GM18508 (cell line): ENCODE measurements around the gene GJC3.
"Not testable (repeated sequence)": the region's sequence is repeated elsewhere in the genome, so short reads cannot be mapped to it uniquely, and the experiment has no call there.

Source experiments
- ATAC-seq: cut with Tn5 transposase; IDR thresholded peaks from one replicate; pipeline ENCODE4 v1.9.1; 2021; ENCODE audit warnings: moderate number of reproducible peaks; ENCODE audit not compliant: insufficient read depth, unreplicated experiment

GJC3 gene, protein sequence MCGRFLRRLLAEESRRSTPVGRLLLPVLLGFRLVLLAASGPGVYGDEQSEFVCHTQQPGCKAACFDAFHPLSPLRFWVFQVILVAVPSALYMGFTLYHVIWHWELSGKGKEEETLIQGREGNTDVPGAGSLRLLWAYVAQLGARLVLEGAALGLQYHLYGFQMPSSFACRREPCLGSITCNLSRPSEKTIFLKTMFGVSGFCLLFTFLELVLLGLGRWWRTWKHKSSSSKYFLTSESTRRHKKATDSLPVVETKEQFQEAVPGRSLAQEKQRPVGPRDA

DNA sequence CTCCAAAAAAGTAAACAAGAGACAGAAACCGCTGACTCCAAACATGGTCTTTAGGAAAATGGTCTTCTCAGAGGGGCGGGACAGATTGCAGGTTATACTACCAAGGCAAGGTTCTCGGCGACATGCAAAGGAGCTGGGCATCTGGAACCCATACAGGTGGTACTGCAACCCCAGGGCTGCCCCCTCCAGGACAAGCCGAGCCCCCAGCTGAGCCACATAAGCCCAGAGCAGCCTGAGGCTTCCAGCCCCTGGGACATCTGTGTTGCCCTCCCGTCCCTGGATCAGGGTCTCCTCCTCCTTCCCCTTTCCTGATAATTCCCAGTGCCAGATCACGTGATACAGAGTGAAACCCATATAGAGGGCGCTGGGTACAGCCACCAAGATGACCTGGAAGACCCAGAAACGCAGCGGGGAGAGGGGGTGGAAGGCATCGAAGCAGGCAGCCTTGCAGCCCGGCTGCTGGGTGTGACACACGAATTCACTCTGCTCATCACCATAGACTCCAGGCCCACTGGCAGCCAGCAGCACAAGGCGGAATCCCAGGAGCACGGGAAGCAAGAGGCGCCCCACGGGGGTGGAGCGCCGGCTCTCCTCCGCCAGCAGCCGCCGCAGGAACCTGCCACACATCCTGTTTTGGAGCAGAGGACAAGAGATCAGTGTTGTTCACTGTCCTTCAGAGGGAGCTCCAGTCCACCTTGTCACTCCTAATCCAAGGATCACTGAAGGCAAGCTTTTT lies at the start of gene GJC3:
TSS of gene GJC3 (minus strand) at position 627 of the 736 bp plus-strand sequence. CDS start at position 627, 0 bp downstream.
- ATAC-seq: no peak

DNA sequence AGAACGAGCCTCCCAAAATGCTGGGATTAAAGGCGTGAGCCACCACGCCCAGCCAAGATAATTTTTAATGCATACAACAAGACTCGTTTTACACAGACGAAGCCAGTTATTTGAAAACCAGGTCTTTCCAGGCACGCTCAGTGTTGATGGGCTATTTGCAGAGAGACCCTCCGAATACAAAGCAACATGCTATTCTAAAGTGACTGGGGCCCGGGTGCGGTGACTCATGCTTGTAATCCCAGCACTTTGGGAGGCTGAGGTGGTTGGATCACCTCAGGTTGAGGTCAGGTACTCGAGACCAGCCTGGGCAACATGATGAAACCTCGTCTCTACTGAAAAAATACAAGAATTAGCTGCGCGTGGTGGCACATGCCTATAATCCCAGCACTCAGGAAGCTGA lies 47.2 kb upstream of the GJC3 start:
- no peak for ATAC-seq

DNA sequence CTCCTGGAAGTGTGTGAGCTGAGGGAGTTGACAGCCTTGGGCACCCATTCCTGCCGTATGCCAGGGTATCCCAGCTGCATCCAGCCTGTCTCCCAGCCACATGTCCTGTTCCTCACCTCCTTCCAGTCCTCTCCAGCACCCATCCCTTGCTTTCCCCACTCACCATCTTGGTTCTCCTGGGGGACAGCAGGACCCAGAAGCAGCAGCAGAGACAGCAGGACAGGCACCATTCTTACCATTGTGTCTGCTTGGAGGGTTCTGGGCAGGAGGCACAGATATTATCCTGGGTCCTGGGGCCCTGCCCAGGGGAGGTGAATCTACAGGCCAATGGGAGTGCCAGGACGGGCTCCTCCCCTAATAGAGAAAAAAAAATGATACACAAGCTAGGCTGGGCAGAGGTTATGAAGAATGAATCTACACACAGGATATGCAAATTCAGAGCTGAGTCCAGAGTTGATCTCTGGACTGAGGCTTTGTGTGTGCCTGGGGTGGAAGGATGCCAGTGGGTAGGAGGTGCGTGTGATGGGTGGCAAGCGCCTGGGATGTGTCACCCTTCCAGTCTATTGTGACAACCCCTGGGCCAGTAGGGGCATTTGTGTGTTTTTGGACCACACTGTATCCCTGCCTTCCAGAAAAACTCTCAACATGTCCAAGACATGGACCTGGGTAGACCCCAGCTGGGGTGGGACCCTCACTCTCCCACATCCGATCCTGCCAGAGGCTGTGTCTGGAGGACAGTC lies 46.5 kb upstream of the GJC3 start, which contains the start of gene AZGP1:
TSS of gene AZGP1 (minus strand) at position 250 of the 740 bp plus-strand sequence. CDS start at position 239, 11 bp downstream.
- no peak for ATAC-seq

DNA sequence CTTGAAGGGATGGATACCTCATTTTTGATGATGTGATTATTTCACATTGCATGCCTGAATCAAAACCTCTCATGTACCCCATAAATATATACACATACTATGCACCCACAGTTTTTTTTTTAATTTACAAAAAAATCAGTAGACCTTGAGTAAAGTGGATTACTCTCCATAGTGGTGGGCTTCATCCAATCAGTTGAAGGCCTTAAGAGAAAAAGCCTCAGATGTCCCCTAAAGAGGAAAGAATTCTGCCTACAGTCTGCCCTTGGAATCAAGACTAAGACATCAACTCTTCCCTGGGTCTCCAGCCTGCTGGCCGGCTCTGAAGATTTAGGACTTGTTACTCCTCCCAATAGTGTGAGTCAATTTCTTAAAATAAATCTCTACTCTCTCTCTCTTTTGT lies 45.3 kb upstream of the GJC3 start:
- ATAC-seq: no peak

DNA sequence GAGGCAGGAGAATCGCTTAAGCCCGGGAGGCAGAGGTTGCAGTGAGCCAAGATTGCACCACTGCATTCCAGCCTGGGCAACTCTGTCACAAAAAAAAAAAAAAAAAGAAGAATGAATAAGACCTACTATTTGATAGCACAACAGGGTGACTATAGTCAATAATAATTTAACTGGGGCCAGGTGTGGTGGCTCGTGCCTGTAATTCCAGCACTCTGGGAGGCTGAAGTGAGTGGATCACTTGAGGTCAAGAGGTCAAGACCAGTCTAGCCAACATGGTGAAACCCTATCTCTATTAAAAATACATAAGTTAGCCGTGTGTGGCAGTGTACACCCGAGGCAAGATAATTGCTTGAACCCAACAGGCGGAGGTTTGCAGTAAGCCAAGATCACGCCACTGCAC lies 44.4 kb upstream of the GJC3 start:
- not testable (repeated sequence) for ATAC-seq

DNA sequence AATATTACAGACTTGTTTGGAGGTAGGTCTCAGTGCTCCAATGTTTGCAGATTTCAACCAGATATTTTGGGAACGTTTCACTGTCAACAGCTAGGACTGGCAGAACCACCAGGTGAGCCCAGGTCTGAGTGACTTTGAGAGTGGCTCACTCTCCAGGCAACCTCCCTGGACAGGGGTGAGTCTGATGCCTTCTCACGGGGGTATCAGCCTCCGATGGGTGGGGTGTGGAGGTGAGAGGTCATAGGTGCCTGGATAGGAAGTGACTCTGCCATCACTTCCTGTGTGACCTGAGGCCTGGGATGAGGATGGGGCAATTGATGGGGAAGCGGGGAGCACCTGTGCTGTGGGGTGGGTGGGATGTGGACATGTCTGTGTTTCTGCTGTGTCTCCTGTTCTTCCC lies 41.8 kb upstream of the GJC3 start:
- no peak for ATAC-seq

DNA sequence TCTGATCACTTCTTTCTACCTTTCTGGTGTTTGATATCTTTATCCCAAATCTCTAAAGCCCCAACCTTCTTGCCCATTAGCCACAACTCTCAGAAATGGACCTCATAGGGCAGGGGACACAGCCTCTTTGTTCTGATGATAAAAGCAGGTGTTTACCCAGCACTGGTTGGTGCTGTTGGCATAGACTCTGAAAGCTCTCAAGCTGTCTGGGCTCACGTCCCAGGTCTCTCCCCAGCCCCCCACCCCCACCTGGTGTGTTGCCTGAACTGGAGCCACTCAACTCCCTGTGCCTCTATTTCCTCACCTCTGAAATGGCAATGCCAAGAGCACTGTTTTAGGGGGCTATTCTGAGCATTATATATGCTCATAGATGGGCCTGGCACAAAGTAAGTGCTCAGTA lies 40.4 kb upstream of the GJC3 start:
- not testable (repeated sequence) for ATAC-seq

DNA sequence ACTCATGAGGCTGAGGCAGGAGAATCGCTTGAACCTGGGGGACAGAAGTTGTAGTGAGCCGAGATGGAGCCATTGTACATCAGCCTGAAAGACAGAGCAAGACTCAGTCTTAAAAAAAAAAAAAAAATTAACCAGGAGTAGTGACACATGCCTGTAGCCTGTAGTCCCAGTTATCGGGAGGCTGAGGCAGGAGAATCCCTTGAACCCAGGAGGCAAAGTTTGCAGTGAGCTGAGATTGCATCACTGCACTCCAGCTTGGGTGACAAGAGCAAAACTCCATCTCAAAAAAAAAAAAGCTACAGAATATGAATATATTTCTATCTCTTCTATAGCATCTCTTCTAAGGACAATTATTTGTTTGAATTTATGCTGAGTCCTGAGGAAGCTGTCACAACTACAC lies 39.9 kb upstream of the GJC3 start:
- no peak for ATAC-seq

DNA sequence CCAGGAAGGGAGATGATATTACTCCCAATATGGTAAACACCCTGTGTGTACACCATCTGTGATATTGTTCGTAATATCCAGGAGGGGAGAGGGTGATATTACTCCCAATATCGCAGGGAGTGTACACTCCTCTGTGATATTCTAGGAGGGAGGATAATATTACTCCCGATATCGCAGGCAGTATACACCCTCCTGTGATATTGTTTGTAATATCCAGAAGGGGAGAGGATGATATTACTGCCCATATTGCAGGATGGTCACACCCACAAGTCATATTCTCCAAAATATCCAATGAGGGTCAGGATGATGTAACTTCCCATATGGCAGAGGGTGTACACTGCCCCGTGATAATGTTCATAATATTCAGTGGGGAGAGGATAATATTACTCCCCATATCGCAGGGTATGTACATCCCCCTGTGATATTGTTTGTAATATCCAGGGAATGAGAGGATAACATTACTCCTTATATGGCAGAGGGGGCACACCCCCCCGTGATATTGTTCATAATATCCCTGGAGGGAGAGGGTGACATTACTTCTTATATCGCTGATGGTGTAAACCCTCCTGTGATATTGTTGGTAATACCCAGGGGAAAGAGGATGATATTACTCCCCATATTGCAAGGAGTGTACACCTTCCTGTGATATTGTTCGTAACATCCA lies 29.3 kb upstream of the GJC3 start:
- ATAC-seq: no peak

DNA sequence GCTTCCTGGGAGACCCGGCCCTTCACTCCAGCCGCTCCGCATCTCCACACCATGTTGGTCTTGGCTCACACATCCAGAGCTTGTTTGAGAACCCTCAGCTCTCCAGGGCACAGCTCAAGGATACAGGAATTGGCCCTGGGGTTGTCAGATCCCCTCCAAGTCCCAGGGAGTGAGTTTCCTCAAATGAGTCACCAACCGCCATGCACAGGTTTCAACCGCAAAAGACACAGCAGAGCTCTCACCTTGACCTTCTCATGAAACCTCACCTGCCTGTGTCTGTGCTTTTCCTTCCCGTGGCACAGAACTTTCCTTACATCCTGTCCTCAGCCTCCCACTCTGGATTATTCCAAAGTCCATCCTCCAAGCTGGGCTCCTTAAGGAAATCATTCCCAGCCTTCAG lies 25.8 kb upstream of the GJC3 start:
- ATAC-seq: no peak

DNA sequence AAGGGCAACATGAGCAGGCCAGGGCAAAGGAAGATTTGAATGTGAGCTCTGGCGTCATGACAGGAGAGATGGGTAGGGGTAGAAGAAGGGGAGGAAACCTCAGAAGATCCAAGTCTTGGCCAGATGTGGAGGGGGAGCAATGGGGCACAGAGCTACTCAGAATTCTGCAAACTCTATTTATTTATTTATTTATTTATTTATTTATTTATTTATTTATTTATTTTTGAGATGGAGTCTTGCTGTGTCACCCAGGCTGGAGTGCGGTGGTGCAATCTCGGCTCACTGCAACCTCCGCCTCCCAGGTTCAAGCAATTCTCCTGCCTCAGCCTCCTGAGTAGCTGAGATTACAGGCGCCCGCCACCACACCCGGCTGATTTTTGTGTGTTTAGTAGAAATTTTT lies 25.2 kb upstream of the GJC3 start:
- not testable (repeated sequence) for ATAC-seq

DNA sequence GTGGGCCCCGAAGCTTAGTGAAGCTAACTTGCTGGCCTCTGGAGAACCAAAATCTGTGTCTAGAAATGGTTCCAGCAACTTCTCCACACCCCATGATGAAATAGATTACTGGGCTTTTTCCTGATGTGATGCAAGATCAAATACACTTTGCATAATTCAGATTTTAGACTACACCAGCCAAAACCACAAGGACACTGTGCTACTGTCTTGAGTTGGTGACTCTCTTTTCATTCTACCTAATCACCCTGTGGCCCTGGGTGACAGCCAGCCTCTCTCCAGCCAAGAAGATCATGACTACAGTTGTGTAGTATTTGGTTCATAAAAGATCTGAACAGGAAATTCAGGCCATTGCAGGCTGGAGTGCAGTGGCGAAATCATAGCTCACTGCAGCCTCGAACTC lies 24.2 kb upstream of the GJC3 start:
- ATAC-seq: no peak

DNA sequence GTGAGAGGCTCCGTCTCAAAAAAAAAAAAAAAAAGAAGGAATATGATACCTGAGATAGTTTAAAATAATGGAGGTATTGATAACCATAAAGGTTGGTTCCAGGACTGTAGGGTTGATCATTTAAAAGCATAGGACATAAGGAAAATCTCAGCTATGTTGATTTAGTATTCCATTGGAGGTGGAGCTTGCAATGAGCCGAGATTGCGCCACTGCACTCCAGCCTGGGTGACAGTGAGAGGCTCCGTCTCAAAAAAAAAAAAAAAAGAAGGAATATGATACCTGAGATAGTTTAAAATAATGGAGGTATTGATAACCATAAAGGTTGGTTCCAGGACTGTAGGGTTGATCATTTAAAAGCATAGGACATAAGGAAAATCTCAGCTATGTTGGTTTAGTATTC lies 23.2 kb upstream of the GJC3 start:
- ATAC-seq: not testable (repeated sequence)

DNA sequence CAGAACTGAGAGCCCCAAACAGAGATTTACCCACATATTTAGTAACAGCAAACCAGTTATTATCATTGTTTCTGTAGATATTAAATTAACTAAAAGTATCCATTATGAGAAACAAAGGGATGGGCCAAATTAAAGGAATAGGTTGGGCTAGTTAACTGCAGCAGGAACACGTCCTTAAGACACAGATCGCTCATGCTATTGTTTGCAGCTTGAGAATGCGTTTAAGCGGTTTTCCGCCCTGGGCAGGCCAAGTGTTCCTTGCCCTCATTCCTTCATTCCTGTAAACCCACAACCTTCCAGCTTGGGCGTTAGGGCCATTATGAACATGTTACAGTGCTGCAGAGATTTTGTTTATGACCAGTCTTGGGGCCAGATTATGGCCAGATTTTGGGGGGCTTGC lies 21.4 kb upstream of the GJC3 start:
- not testable (repeated sequence) for ATAC-seq

DNA sequence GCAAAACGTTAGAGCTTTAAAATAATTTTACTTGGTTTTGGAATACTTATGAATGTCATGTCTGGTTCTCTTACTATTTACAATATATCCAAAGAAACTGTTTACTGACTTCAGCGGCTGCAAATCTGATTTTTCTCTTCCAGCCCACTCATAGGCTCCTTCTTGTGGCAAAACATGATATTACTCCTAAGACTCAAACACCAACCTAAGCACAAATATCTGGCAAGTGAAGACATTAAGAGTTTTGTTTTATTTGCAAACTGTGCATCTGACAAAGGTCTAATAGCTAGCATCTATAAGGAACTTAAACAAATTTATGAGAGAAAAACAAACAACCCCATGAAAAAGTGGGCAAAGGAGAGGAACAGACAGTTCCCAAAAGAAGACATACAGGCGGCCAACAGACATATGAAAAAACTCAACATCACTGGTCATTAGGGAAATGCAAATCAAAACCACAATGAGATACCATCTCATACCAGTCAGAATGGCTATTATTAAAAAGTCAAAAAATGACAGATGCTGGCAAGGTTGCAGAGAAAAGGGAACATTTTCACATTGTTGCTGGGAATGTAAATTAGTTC lies 20.3 kb upstream of the GJC3 start:
- ATAC-seq: no peak

DNA sequence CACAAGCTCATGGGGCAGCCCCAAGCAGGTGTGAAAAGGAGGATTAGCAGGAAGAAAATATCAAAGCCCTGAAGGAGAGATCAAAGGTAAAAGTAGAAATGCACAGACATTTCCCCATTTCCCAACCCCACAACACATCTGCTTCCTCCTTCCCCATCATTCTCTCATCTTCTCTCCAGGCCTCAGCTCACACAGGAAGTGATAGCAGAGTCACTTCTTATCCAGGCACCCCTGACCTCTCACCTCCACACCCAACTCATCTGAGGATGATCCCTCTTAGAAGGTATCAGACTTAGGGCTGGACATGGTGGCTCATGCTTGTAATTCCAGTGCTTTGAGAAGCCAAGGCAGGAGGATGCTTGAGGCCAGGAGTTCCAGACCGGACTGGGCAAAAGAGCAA lies 18.2 kb upstream of the GJC3 start:
- ATAC-seq: no peak

DNA sequence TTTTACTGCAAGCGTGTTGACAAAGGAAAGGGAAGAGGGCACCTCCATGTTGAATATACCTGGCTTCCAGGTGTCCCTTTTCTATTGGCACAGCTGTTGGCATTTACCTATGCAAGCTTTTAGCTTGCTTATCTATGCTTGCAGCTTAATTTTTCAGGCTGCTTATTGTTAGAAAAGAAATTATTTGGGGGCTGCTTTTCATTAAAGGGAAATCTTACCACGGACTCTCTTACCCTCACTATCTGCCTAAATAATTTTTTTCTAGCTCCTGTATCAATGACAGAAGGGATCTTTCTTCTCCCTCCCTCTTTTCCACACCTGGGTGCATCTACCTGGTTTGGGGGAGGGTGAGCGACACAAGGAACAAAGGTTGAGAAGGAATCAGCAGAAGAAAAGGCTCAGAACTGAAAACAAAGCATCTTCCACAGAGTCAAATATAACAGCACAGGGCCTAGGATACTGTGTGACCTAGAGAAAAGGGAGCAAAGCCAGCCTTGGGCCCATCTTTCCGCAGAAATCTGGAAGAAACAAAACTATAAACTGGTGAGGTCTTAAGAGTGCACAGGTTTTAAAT lies 15.2 kb upstream of the GJC3 start:
- ATAC-seq: no peak

DNA sequence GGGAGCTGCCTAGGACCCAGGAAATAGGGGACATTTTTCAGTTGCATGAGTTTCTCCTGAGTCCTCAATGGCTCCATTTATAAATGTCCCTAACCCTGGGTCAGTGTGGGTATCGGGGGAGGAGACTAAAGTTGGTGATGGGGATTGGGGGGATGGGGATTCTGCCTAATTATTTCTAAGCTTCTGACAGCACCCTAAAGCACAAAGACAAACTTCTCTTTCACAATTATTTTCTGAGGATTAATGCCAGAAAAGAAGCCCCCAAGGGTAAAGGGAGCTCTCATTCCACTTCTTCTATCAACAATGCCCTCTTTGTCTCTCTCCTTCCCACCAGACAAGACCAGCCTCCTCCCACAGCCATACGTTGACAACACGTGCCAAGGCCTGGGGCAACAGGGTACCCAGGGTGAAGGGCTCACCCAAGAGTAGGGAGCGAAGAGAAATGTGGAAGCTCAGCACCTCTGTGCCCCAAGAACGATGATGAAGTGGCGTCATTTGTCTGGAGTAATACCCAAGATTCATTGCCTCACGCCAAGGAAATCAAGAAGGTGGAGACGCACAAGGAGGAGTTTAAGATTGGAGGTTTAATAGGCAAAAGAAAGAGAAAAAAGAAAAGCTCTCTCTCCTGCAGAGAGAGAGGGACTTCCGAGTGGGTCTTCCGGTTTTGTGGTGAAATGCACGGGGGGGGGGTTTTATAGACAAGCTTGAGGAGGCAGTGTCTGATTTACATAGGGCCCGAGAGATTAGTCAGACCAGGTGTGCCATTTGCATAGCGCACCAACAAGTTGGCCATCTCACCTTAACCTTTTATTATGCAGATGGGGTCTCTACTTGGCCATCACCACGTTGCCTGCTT lies 14.4 kb upstream of the GJC3 start:
- ATAC-seq: no peak

DNA sequence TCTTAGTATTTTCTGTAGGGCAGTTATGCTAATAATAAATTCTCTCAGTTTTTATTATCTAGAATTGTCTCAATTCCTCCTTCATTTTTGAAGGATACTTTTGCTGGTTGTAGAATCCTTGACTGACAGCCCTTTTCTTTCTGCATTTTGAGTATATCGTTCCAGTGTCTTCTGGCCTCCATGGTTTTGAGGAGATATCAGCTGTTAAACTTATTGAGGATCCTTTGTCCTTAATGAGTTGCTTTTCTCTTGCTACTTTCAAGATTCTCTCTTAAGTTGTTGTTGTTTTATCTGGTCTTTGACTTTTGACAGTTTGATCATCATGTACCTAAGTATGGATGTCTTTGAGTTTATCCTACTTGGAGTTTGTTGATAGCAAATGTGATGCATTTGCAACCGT lies 8.9 kb upstream of the GJC3 start:
- ATAC-seq: no peak
